Measurements from ENCODE around the gene MARCO. TPM values are rescaled to one million over a fixed set of nuclear protein-coding genes. Genes with fewer than 3 reads are reported as not detected.

The MARCO gene
- total and polyA plus RNA-seq, 2 experiments from 2014 or later, result not detected

DNA sequence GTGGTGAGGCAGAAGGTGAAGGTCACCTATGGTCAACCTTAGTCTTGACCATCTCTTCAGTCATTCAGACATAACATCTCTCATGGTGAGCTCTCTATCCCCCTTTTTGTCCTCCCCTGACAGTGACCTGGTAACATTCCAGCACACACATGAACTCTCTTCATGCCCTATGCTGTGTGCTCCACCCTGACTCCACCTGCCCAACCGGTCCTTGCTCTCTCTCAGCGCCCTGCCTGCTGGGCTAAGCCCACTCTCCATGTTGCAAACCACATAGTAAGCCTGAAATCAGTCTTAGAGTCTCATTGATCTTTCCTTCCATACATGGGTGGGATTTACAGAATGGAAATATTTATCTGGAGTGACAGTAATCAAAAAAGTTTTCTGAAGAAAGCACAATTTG is 52.8 kb downstream of the MARCO start:
- ATAC-seq, result no peak
- Mint-ChIP-seq H3K36me3 (ENCODE audit: low read depth) (no peaks in the 10 kb centered on the region), H3K27ac (no peak overlapping the region), H3K27me3 (ENCODE audit: insufficient read depth, low read depth, poor library complexity) (peaks cover 7% of the 10 kb centered on the region), H3K9me3 (peaks cover 8% of the 10 kb centered on the region), H3K4me3 (no peak overlapping the region), H3K4me1 (no peaks in the 10 kb centered on the region)
- H3F3A ChIP-seq (replicated peaks; ENCODE audit: low read depth), result no peaks in the 10 kb centered on the region
- no peaks in the 10 kb centered on the region for H4K20me1 ChIP-seq (replicated peaks; ENCODE audit: insufficient read depth)
- no peaks in the 10 kb centered on the region for H3K4me1 ChIP-seq (ENCODE audit: insufficient read depth)
- H3K4me2 ChIP-seq, result no peak overlapping the region
- no peaks in the 10 kb centered on the region for H3K79me2 ChIP-seq (replicated peaks; ENCODE audit: insufficient read depth)
- no peak for DNase-seq (ENCODE audit: low spot score)
- TF ChIP-seq ZNF462 (CRISPR knock-in tag; IDR thresholded peaks at IDR 0.05) (no peak), ZNF331 (CRISPR knock-in tag; IDR thresholded peaks at IDR 0.05; ENCODE audit: low read depth) (no peak), CTCF (conservative IDR thresholded peaks at IDR 0.05; ENCODE audit: low read depth in 2 of 2) (no peak), CREB1 (CRISPR knock-in tag; IDR thresholded peaks at IDR 0.05; ENCODE audit: low read depth) (no peak), EZH2phosphoT487 (IDR thresholded peaks at IDR 0.05; ENCODE audit: unreplicated experiment) (no peak), JUNB (IDR thresholded peaks at IDR 0.05; ENCODE audit: unreplicated experiment) (no peak), REST (IDR thresholded peaks at IDR 0.05; ENCODE audit: unreplicated experiment) (no peak), POLR2AphosphoS5 (IDR thresholded peaks at IDR 0.05; ENCODE audit: low read depth) (no peak), ZNF114 (CRISPR knock-in tag; IDR thresholded peaks at IDR 0.05) (no peak), EZH2 (IDR thresholded peaks at IDR 0.05; ENCODE audit: low read depth, unreplicated experiment) (no peak), NANOG (IDR thresholded peaks at IDR 0.05; ENCODE audit: borderline replicate concordance) (no peak), STAT1 (IDR thresholded peaks at IDR 0.05; ENCODE audit: unreplicated experiment) (no peak)
- TF ChIP-seq, protein P1, sequence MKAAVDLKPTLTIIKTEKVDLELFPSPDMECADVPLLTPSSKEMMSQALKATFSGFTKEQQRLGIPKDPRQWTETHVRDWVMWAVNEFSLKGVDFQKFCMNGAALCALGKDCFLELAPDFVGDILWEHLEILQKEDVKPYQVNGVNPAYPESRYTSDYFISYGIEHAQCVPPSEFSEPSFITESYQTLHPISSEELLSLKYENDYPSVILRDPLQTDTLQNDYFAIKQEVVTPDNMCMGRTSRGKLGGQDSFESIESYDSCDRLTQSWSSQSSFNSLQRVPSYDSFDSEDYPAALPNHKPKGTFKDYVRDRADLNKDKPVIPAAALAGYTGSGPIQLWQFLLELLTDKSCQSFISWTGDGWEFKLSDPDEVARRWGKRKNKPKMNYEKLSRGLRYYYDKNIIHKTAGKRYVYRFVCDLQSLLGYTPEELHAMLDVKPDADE (IDR thresholded peaks at IDR 0.05), result no peak
- no peak overlapping the region for H2AFZ ChIP-seq
- no peaks in the 10 kb centered on the region for H3K36me3 ChIP-seq (ENCODE audit: insufficient read depth)
- H3K9me2 ChIP-seq (ENCODE audit: insufficient read depth), result no peaks in the 10 kb centered on the region
- H3K27me3 ChIP-seq (ENCODE audit: insufficient read depth), result no peaks in the 10 kb centered on the region
- no peak overlapping the region for H3K4me3 ChIP-seq
- H3K27ac ChIP-seq (ENCODE audit: low read depth), result no peak overlapping the region
